GM18502 (cell line): ENCODE measurements around the gene IFT81.
"Not testable (repeated sequence)": the region's sequence is repeated elsewhere in the genome, so short reads cannot be mapped to it uniquely, and the experiment has no call there.

Experiments
- ATAC-seq: cut with Tn5 transposase; IDR thresholded peaks from one replicate; pipeline ENCODE4 v1.9.1; 2021; ENCODE audit warnings: mild to moderate bottlenecking; ENCODE audit not compliant: unreplicated experiment, poor library complexity

The IFT81 gene

GRCh38 chr12:110234755-110235154 is 110.6 kb downstream of the IFT81 start:
- no peak for ATAC-seq

GRCh38 chr12:110235383-110235782 is 111.2 kb downstream of the IFT81 start:
- ATAC-seq = no peak

- ATAC-seq = no peak
Observed at GRCh38 chr12:110243227-110243626, 119.1 kb downstream of the IFT81 start.

- ATAC-seq = no peak
Observed at GRCh38 chr12:110244372-110244771, 120.2 kb downstream of the IFT81 start.

GRCh38 chr12:110244829-110245228 is 120.7 kb downstream of the IFT81 start:
- ATAC-seq = no peak

- ATAC-seq = no peak
Observed at GRCh38 chr12:110245369-110245772, 121.2 kb downstream of the IFT81 start.

- no peak for ATAC-seq
Observed at GRCh38 chr12:110246636-110247339, 122.6 kb downstream of the IFT81 start.

- no peak for ATAC-seq
Observed at GRCh38 chr12:110247340-110248095, 123.4 kb downstream of the IFT81 start.

GRCh38 chr12:110248096-110248447 is 123.9 kb downstream of the IFT81 start:
- no peak for ATAC-seq

GRCh38 chr12:110249105-110249504 is 124.9 kb downstream of the IFT81 start:
- ATAC-seq = no peak

- no peak for ATAC-seq
Observed at GRCh38 chr12:110249716-110250225, 125.6 kb downstream of the IFT81 start.

- ATAC-seq = no peak
Observed at GRCh38 chr12:110251381-110251780, 127.2 kb downstream of the IFT81 start.

- no peak for ATAC-seq
Observed at GRCh38 chr12:110252716-110253115, 128.6 kb downstream of the IFT81 start.

GRCh38 chr12:110253176-110253575 is 129.0 kb downstream of the IFT81 start:
- ATAC-seq = no peak

- ATAC-seq = no peak
Observed at GRCh38 chr12:110254971-110255540, 130.9 kb downstream of the IFT81 start.

GRCh38 chr12:110255890-110256456 is 131.8 kb downstream of the IFT81 start:
- not testable (repeated sequence) for ATAC-seq

GRCh38 chr12:110256780-110257431 is 132.7 kb downstream of the IFT81 start:
- no peak for ATAC-seq

- no peak for ATAC-seq
Observed at GRCh38 chr12:110258466-110258865, 134.3 kb downstream of the IFT81 start.

- ATAC-seq = no peak
Observed at GRCh38 chr12:110262442-110263388, 138.6 kb downstream of the IFT81 start.
